Smooth muscle cell (in vitro differentiated cells): Measurements from ENCODE around the gene DGKG. TPM values are rescaled to one million over a fixed set of nuclear protein-coding genes. Genes with fewer than 3 reads are reported as not detected.

ENCODE experiments used
- DNase-seq: peaks from one replicate; lab custom pipeline; 2025; ENCODE audit not compliant: unreplicated experiment; lab: John Stamatoyannopoulos, UW
- H2AFZ ChIP-seq: fragments of 200-600 bp; sonication (generic); 2 replicates; pipeline ENCODE4 v1.6.0; 2016; ENCODE audit warnings: antibody characterized with exemption, low read depth, mild to moderate bottlenecking
- H3F3A ChIP-seq: fragments of 200-600 bp; sonication (generic); 2 replicates; pipeline ENCODE4 v1.6.0; 2017; ENCODE audit warnings: antibody characterized with exemption, low read depth
- H3K27ac ChIP-seq: fragments of 200-600 bp; sonication (generic); 2 replicates; pipeline ENCODE4 v1.5.1; 2016; ENCODE audit warnings: low read depth, mild to moderate bottlenecking
- H3K27me3 ChIP-seq: fragments of 200-600 bp; sonication (generic); 2 replicates; pipeline ENCODE4 v1.6.1; 2016; ENCODE audit warnings: low read depth, mild to moderate bottlenecking
- H3K36me3 ChIP-seq: fragments of 200-600 bp; sonication (generic); 2 replicates; pipeline ENCODE4 v1.5.1; 2016; ENCODE audit warnings: low read depth
- H3K4me1 ChIP-seq: fragments of 200-600 bp; sonication (generic); 2 replicates; pipeline ENCODE4 v1.5.1; 2016; ENCODE audit warnings: low read depth
- H3K4me2 ChIP-seq: fragments of 200-600 bp; sonication (generic); 2 replicates; pipeline ENCODE4 v1.6.0; 2016; ENCODE audit warnings: mild to moderate bottlenecking
- H3K4me3 ChIP-seq: fragments of 200-600 bp; sonication (generic); 2 replicates; pipeline ENCODE4 v1.5.1; 2016; ENCODE audit warnings: mild to moderate bottlenecking
- H3K79me2 ChIP-seq: fragments of 200-600 bp; sonication (generic); 2 replicates; pipeline ENCODE4 v1.6.0; 2016; ENCODE audit warnings: low read depth, mild to moderate bottlenecking
- H3K9ac ChIP-seq: fragments of 200-600 bp; sonication (generic); 2 replicates; pipeline ENCODE4 v1.6.0; 2016; ENCODE audit warnings: low read depth
- H3K9me3 ChIP-seq: fragments of 200-600 bp; sonication (generic); replicated peaks from 2 replicates; pipeline ENCODE4 v1.5.1; 2016; ENCODE audit warnings: low read depth
- H4K20me1 ChIP-seq: fragments of 200-600 bp; sonication (generic); 2 replicates; pipeline ENCODE4 v1.6.0; 2016; ENCODE audit warnings: low read depth
- CTCF ChIP-seq: fragments of 200-600 bp; sonication (generic); IDR thresholded peaks from 2 replicates; pipeline ENCODE4 v1.5.1; 2017; ENCODE audit warnings: borderline replicate concordance, mild to moderate bottlenecking, antibody characterized with exemption; ENCODE audit not compliant: insufficient read depth, poor library complexity, severe bottlenecking
- WGBS: methylation state at CpG from one replicate; pipeline ENCODE4 v1.1.7; 2016; ENCODE audit warnings: low lambda C conversion rate; 5-methylcytosine and 5-hydroxymethylcytosine counted together
- polyA plus RNA-seq: library from polyadenylated mRNA; unstranded; fragments of >200 nt; fragmentation: Nextera tagmentation; extraction: Ambion mirVana; gene quantifications from 2 replicates; pipeline ENCODE4 v1.2.1, GENCODE V29; 2016
- total RNA-seq: library from RNA; depleted of rRNA; stranded (reverse); fragments of >200 nt; gene quantifications from 2 replicates; pipeline ENCODE4 v1.2.3, GENCODE V29; 2014

Gene DGKG
- total and polyA plus RNA-seq, 2 experiments from 2014 or later, result 0.64 TPM; not detected in 1

- 89% methylated on average over 7 of the region's 7 CpGs for WGBS
- TF ChIP-seq CTCF, result no peak
Measured at GRCh38 chr3:186248850-186249249, 113.2 kb downstream of the DGKG start.

GRCh38 chr3:186247821-186248814 lies 113.9 kb downstream of the DGKG start:
- Histone ChIP-seq H3K4me1 (no peaks in the 10 kb centered on the region), H3K4me2 (no peak overlapping the region), H2AFZ (no peak overlapping the region), H3F3A (no peaks in the 10 kb centered on the region), H4K20me1 (no peaks in the 10 kb centered on the region), H3K9ac (no peak overlapping the region), H3K27me3 (peaks cover 7% of the 10 kb centered on the region), H3K27ac (no peak overlapping the region), H3K36me3 (no peaks in the 10 kb centered on the region), H3K9me3 (no peaks in the 10 kb centered on the region), H3K4me3 (no peak overlapping the region), H3K79me2 (no peaks in the 10 kb centered on the region)
- 85% methylated on average over 5 of the region's 5 CpGs for WGBS
- TF ChIP-seq CTCF, result no peak
- DNase-seq, result no peak

More at GRCh38 chr3:186248850-186249249, 113.2 kb downstream of the DGKG start:
- Histone ChIP-seq H3F3A (no peaks in the 10 kb centered on the region), H3K9me3 (no peaks in the 10 kb centered on the region), H2AFZ (no peak overlapping the region), H3K36me3 (no peaks in the 10 kb centered on the region), H3K27ac (no peak overlapping the region), H3K9ac (no peak overlapping the region), H3K4me1 (no peaks in the 10 kb centered on the region), H3K27me3 (peaks cover 7% of the 10 kb centered on the region), H3K4me3 (no peak overlapping the region), H3K4me2 (no peak overlapping the region), H3K79me2 (no peaks in the 10 kb centered on the region), H4K20me1 (no peaks in the 10 kb centered on the region)
- no peak for DNase-seq

- Histone ChIP-seq H3F3A (no peaks in the 10 kb centered on the region), H3K79me2 (no peaks in the 10 kb centered on the region), H3K9me3 (no peaks in the 10 kb centered on the region), H4K20me1 (no peaks in the 10 kb centered on the region), H3K4me1 (no peaks in the 10 kb centered on the region), H3K36me3 (no peaks in the 10 kb centered on the region), H3K27ac (no peak overlapping the region), H3K4me2 (no peak overlapping the region), H3K9ac (no peak overlapping the region), H3K4me3 (no peak overlapping the region), H2AFZ (no peak overlapping the region), H3K27me3 (peaks cover 7% of the 10 kb centered on the region)
- no peak for DNase-seq
- TF ChIP-seq CTCF, result no peak
- WGBS, result 36% methylated on average over 2 of the region's 2 CpGs
Measured at GRCh38 chr3:186246941-186247340, 115.1 kb downstream of the DGKG start.
